Heart left ventricle (tissue), 16 donors: ENCODE results near the gene NEK7. TPM values are rescaled to one million over a fixed set of nuclear protein-coding genes. Genes with fewer than 3 reads are reported as not detected.

ENCODE experiments used
- ATAC-seq, 4 donors: fragments of 200-7000 bp; cut with Tn5 transposase; one replicate each; pipeline ENCODE4 v1.9.1; 2020 to 2022; ENCODE audit warnings: moderate library complexity in 4 of 4, mild to moderate bottlenecking in 3 of 4, moderate number of reproducible peaks in 1 of 4
- DNase-seq, 5 donors: peaks; one replicate each; pipeline ENCODE4 v3.0.0-alpha.2; 2020
- H3K27ac ChIP-seq, 12 donors: fragments of 200-600 bp; sonication (generic) in 4 of 12; one replicate each; pipeline versions ENCODE4 v1.5.0 to v1.8.0; 2016 to 2022; ENCODE audit warnings: mild to moderate bottlenecking in 2 of 12
- H3K27me3 ChIP-seq, 9 donors: fragments of 200-600 bp; sonication (generic) in 2 of 9; one replicate each; pipeline versions ENCODE4 v1.5.1 to v1.8.0; 2016 to 2022; ENCODE audit warnings: mild to moderate bottlenecking in 3 of 9
- H3K36me3 ChIP-seq, 9 donors: fragments of 200-600 bp; sonication (generic) in 2 of 9; one replicate each; pipeline versions ENCODE4 v1.5.0 to v1.8.0; 2018 to 2022; ENCODE audit warnings: mild to moderate bottlenecking in 2 of 9
- H3K4me1 ChIP-seq, 12 donors: fragments of 200-600 bp; sonication (generic) in 4 of 12; one replicate each; pipeline versions ENCODE4 v1.5.0 to v1.8.0; 2016 to 2022; ENCODE audit warnings: mild to moderate bottlenecking in 3 of 12
- H3K4me3 ChIP-seq, 12 donors: fragments of 200-600 bp; sonication (generic) in 4 of 12; one replicate each; pipeline versions ENCODE4 v1.5.0 to v1.8.0; 2017 to 2022; ENCODE audit warnings: mild to moderate bottlenecking in 9 of 12, moderate library complexity in 4 of 12
- H3K9me3 ChIP-seq, 12 donors: fragments of 200-600 bp; sonication (generic) in 4 of 12; one replicate each; pipeline versions ENCODE4 v1.5.0 to v1.8.0; 2016 to 2022; ENCODE audit warnings: mild to moderate bottlenecking in 1 of 12
- CTCF ChIP-seq, 12 donors: fragments of 200-600 bp; sonication (generic) in 4 of 12; IDR thresholded peaks; one replicate each; pipeline versions ENCODE4 v1.5.0 to v1.8.0; 2018 to 2022; ENCODE audit warnings: antibody characterized with exemption in 12 of 12, mild to moderate bottlenecking in 5 of 12
- POLR2A ChIP-seq, 2 donors: fragments of 450-650 bp; IDR thresholded peaks; one replicate each; pipeline ENCODE4 v1.6.1; 2017; ENCODE audit warnings: antibody characterized with exemption in 2 of 2, mild to moderate bottlenecking in 2 of 2, moderate library complexity in 2 of 2
- WGBS, 4 donors: extraction: QIAGEN DNeasy Blood & Tissue Kit in 2 of 4; methylation state at CpG; one replicate each; pipeline versions ENCODE4 v1.1.5 to v1.1.7; 2013 to 2018; 5-methylcytosine and 5-hydroxymethylcytosine counted together
- intact Hi-C, 10 donors: fragments of 100-400 bp; cut with DNase I; formaldehyde crosslinking; loops; one replicate each; pipeline versions ENCODE4 v1.11.1 to v1.14.2; 2022
- polyA plus RNA-seq, 2 donors: library from polyadenylated mRNA; stranded (reverse); fragments of 200-250 nt; gene quantifications; one replicate each; pipeline ENCODE4 v1.2.3, GENCODE V29; 2013
- total RNA-seq, 9 donors: library from RNA; depleted of rRNA in 2 of 9; stranded (reverse); fragments of >200 nt in 2 of 9; fragmentation: NEBNext Ultra II Directional in 3 of 9; extraction: Animal tissue kit (Norgen Biotek cat#: 25700) in 3 of 9; gene quantifications; one replicate each; pipeline versions ENCODE4 v1.1.0 to v1.2.4, GENCODE V29; 2016 to 2023
- donor health status: ischemic (EF 13 %, LVEDD 7.1; RV severe dilation, severe dysfunction).
- donor health status: healthy with polysubstance abuse.
- donor health status: DM: no; HTN: yes; CAD: no.
- donor health status: DM: no; HTN: no; CAD: no.
- donor health status: ischemic (EF 25% LVEDD 6.9; RV normal size, moderate dysfunction).
- donor health status: ischemic (EF 25% LVEDD 5.7; RV mildly dilated, moderate dysfunction).
- donor health status: healthy.
- donor health status: DM: yes; HTN: yes; CAD: no.
- donor health status: ischemic (EF 35%, LVEDD 5.7; RV mildly dilated, moderate dysfunction).
- donor health status: nonischemic (EF 11% LVEDD 7.7; RV severe dilation, severe dysfunction).
- donor health status: DM: yes; HTN: yes; CAD: no.
- donor health status: PGD.
- donor health status: ischemic (EF 29% LVEDD 5.4; RV normal size, mild dysfunction).
- donor health status: nonischemic (EF 23%, LVEDD 6.1; RV moderate dilation, normal function).

The NEK7 gene
- total and polyA plus RNA-seq, 11 donors, result 57.5 to 499 (median 235) TPM

- WGBS, 4 donors, result 68 to 82% (median 76%) methylated on average over 6 of the region's 6 CpGs
- Histone ChIP-seq H3K36me3 (no peaks in the 10 kb centered on the region), H3K9me3 (no peaks in the 10 kb centered on the region), H3K4me1 (no peaks in the 10 kb centered on the region), H3K4me3 (no peak overlapping the region), H3K27me3 (no peaks in the 10 kb centered on the region), H3K27ac (no peak overlapping the region)
- ATAC-seq (no peak), DNase-seq (no peak)
- intact Hi-C loops, result no loop called here
- TF ChIP-seq CTCF (IDR thresholded peaks at IDR 0.05), result no peak
- no peak for TF ChIP-seq POLR2A (IDR thresholded peaks at IDR 0.05)
These were observed 24.6 kb upstream of the NEK7 start for GRCh38 chr1:198132060-198132781.

GRCh38 chr1:198134252-198134651 is 22.5 kb upstream of the NEK7 start:
- peaks cover 0 to 7% (median 0%) of the 10 kb centered on the region in 12 donors for H3K9me3 ChIP-seq
- no peaks in the 10 kb centered on the region for H3K4me1 ChIP-seq
- H3K27me3 ChIP-seq, result no peaks in the 10 kb centered on the region
- H3K4me3 ChIP-seq, result no peak overlapping the region
- H3K27ac ChIP-seq, result no peak overlapping the region
- intact Hi-C loops, result no loop called here
- WGBS, 4 donors, result 68 to 86% (median 82%) methylated on average over 2 of the region's 2 CpGs
- DNase-seq (no peak), ATAC-seq (no peak)
- no peak for TF ChIP-seq CTCF (IDR thresholded peaks at IDR 0.05)
- TF ChIP-seq POLR2A (IDR thresholded peaks at IDR 0.05), result no peak
- H3K36me3 ChIP-seq, result no peaks in the 10 kb centered on the region

- Histone ChIP-seq H3K9me3 (peaks cover 0 to 7% (median 0%) of the 10 kb centered on the region in 12 donors), H3K27me3 (no peaks in the 10 kb centered on the region), H3K27ac (no peak overlapping the region), H3K36me3 (no peaks in the 10 kb centered on the region), H3K4me1 (no peaks in the 10 kb centered on the region), H3K4me3 (no peak overlapping the region)
- intact Hi-C loops, result no loop called here
- ATAC-seq, result no peak
- TF ChIP-seq CTCF (IDR thresholded peaks at IDR 0.05) (no peak), POLR2A (IDR thresholded peaks at IDR 0.05) (no peak)
- 86 to 100% (median 88%) methylated on average over 1 of the region's 1 CpG for WGBS, 4 donors
- DNase-seq, result no peak
These were observed 21.4 kb upstream of the NEK7 start for GRCh38 chr1:198135366-198135765.

GRCh38 chr1:198141668-198142351 is 15.0 kb upstream of the NEK7 start:
- ATAC-seq (no peak), DNase-seq (no peak)
- intact Hi-C loops, result loop anchor here in 1 of 10 donors (10.0 kb wide), 1 partner anchor 47 kb away; no protein-coding TSS in a partner anchor
- H3K4me1 ChIP-seq, result no peaks in the 10 kb centered on the region
- no peak overlapping the region for H3K27ac ChIP-seq
- no peak for TF ChIP-seq POLR2A (IDR thresholded peaks at IDR 0.05)
- TF ChIP-seq CTCF (IDR thresholded peaks at IDR 0.05), result no peak
- H3K27me3 ChIP-seq, result no peaks in the 10 kb centered on the region
- H3K9me3 ChIP-seq, result peaks cover 0 to 7% (median 0%) of the 10 kb centered on the region in 12 donors
- WGBS, 4 donors, result 93 to 97% (median 94%) methylated on average over 2 of the region's 2 CpGs
- no peak overlapping the region for H3K4me3 ChIP-seq
- no peaks in the 10 kb centered on the region for H3K36me3 ChIP-seq
